Stimulated activated naive CD4-positive, alpha-beta T cell treated with Interleukin-2 at 50 U/mL for 16 hours (primary cell): ENCODE results near the gene AP3D1.
"Not testable (repeated sequence)": the region's sequence is repeated elsewhere in the genome, so short reads cannot be mapped to it uniquely, and the experiment has no call there.

Source experiments
- DNase-seq: peaks from one replicate; lab custom pipeline; 2025; lab: John Stamatoyannopoulos, UW

Gene AP3D1

DNA sequence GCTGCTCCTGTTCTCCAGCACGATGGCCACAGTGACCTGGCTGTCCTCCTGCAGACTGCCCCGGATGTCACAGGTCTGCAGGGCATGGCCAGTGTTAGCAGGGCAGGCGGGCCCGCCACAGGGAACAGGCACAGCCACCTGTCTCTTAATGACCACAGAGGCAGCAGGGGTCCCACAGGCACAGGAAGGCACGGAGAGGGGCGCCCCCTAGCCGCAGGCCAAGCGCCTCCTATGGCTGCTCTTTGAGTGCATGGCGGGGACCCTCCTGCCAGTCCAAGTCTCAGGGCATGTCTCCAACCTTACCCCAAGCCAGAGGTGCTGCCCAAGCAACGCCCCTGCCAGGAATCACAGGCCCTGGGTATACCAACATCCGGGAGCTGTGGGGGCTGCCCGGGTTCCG is 40.5 kb downstream of the AP3D1 start:
- DNase-seq, result no peak

- no peak for DNase-seq
Observed at GRCh38 chr19:2109046-2109864, 42.1 kb downstream of the AP3D1 start.

DNA sequence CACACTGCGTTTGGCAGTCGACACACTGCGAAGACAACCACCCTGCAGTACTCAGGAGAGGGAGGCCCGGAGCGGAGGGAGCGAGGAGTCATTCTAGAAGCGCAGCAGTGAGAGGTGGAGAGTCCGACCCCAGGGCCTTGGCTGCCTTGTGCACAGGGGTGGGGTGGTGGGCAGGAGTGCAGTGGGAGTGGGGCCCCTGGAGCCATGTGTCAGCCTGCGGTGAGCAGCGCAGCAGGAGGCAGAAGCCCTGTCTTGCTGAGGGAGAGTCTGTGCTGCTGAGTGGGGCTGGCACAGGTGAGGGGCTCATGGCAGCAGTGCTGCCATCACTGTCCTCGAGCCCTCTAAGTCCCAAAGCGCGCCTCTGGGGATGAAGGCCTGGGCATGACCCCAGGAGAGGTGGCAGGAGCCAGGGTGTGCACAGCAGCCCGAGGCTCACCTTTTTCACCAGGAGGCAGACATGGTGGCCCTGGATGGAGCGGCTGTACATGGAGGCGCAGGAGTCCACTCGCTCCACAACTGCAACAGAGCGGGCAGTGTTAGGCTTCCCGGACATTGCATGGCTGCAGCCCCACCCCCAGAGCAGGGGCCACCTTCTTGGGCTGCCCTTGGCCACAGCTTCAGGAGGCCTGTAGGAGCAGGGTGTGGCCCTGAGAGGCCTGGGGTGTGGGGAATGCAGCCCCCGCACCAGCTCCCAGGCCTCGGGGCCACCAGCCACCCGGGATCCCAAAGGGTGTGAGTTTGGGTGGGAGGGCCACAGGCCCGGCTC is 42.9 kb downstream of the AP3D1 start:
- no peak for DNase-seq

GRCh38 chr19:2103045-2103707 is 48.2 kb downstream of the AP3D1 start:
- no peak for DNase-seq

GRCh38 chr19:2101417-2102335 is 49.7 kb downstream of the AP3D1 start:
- DNase-seq, result no peak

GRCh38 chr19:2100719-2101061 is 50.7 kb downstream of the AP3D1 start:
- no peak for DNase-seq

DNA sequence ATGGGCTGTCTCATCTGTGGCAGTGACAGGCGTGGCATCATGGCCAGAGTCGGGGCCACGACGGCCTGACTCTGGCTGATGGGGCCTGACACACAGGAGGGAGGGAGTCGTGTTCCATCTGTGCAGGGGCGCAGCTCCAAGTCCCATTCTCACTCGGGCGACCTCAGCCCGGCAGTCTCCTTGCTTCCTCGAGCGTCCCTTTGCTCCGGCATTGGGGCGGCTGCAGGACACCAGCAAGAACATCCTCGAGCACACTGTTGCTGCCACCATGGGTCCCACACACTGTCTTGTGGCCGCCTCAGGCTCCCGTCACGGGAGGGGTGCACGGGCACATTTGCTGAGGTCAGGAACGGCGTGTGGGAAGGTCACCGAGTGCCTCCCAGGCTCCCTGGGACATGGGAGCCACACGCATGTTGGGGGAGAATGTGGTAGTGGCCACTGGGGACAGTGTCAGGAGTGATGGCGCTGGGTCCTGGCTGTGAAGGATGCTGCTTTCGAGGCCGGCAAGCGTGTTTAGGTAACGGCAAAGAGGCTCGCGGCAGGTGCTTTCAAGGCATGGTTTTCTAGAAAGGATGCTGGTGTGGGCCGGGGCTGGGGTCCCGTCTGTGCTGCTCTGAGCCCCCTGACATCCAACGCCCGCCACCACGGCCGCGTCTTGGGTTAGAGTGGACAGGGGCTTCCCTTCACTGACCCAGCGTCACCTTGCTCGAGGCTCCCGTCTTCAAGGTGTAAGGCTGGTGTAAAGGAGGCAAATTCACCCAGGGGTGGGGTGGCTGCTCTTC is 51.2 kb downstream of the AP3D1 start:
- DNase-seq, result no peak

- DNase-seq, result no peak
Observed at GRCh38 chr19:2099054-2099501, 52.3 kb downstream of the AP3D1 start.

GRCh38 chr19:2097886-2098327 is 53.5 kb downstream of the AP3D1 start:
- no peak for DNase-seq

DNA sequence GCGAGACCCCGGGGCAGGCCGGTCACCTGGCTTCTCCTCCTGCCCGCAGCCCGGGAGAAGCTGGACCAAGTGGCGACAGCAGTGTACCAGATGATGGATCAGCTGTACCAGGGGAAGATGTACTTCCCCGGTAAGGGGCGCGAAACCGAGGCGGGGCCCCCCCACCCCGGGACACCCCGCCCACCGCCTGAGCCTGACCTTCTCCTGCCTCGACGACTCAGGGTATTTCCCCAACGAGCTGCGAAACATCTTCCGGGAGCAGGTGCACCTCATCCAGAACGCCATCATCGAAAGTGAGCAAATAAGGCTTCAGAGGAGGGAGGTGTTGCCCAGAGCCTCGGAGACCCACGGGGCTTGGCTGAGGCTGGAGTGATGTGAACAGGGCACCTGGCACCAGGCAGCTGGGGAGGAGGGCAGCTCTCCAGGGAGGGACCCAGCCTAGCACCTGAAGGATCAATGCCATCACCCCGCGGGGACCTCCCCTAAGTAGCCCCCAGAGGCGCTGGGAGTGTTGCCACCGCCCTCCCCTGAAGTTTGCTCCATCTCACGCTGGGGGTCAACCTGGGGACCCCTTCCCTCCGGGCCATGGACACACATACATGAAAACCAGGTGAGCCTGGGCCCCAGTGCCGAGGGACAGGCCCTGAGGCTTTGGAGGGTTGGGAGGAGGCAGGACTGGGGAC is 54.0 kb downstream of the AP3D1 start:
- peak; percentile 58 for DNase-seq

DNA sequence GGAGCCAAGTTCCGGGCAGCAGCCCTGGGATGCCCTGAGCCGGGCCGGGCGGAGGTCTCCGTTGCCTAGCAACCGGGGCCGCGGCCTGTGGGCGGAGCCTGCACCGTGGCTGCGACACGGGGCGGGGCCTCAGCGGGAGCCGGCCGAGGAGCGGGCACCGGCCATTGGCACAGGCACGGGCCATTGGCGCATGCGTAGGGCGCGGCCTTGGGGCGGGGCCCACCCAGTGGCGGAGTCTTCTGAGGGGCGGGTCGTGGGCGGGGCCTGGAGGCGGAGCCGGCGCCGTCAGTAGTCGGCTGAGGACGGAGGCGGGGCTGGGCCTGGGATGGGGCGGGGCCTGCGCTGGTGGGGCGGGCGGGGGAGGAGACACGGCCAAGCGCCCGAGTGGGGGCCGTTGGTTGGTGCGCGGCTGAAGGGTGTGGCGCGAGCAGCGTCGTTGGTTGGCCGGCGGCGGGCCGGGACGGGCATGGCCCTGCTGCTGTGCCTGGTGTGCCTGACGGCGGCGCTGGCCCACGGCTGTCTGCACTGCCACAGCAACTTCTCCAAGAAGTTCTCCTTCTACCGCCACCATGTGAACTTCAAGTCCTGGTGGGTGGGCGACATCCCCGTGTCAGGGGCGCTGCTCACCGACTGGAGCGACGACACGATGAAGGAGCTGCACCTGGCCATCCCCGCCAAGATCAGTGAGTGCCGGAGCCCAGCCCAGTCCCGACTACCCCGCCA is 54.7 kb downstream of the AP3D1 start, which contains the start of gene IZUMO4:
TSS of gene IZUMO4 (plus strand) at position 436 of the 723 bp plus-strand sequence. CDS start at position 467, 31 bp downstream.
- DNase-seq, result peak; percentile 99

DNA sequence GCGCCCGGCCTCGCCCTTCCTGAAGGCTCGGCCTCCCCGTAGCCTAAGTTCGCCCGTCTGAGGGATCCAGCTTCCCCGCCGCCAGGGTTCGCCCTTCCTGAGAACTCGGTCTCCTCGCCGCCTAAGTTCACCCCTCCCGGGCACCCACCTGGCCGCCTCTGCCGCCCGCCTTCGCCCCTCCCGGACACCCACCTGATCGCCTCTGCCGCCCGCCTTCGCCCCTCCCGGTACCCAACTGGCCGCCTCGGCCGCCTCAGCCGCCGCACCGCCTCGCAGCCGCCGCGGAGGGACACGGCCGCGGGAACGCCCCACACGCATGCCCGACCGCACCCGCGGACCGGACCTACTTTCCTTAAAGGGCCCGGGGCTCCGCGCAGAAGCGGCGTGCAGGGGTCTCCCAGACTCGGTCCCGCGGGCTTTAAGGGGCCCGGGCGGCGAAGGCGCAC is 55.3 kb downstream of the AP3D1 start, which contains the start of gene MOB3A:
TSS of gene MOB3A (minus strand) at position 293 of the 446 bp plus-strand sequence. CDS start 17,766 bp downstream, outside the sequence.
- DNase-seq, result peak; percentile 89

GRCh38 chr19:2091926-2092525 is 59.3 kb downstream of the AP3D1 start:
- not testable (repeated sequence) for DNase-seq

DNA sequence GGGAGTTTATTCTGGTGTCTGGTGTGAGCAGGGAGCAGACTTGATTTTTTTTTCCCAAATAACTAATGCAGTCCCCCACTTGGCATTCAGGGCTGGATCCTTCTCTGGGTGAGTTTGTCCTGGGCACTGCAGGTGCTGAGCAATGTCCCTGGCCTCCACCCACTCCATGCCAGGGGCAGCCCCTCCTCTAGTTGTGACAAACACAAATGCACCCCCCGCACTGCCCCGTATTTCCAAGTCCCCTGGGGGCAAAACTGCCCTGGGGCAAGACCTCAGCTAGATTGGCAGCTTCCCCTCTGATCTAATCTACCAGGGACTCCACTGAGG is 61.7 kb downstream of the AP3D1 start:
- DNase-seq, result no peak

GRCh38 chr19:2089001-2089711 is 62.2 kb downstream of the AP3D1 start:
- DNase-seq, result no peak

DNA sequence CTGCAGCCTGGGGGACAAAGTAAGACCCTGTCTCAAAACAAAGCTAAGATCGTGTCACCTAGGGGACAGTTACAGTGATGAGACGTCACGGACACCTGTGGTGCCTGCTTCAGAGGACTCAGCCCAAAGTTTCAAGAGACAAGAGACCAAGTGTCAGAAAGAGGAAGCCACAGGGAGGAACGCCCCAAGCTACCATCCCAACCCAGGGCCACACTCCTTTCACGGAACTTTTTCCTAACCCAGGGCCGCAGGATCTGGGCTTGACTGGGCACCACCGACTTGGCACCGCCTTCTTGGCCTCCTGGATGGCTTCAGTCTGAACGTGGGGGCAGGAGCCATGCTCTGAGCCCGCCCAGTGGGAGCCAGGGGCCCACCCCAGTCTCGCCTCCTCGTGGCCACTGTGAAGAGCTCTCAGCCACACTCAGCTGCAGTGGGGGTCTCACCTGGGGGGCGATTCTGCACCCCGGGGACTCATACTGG is 63.7 kb downstream of the AP3D1 start:
- DNase-seq, result no peak

DNA sequence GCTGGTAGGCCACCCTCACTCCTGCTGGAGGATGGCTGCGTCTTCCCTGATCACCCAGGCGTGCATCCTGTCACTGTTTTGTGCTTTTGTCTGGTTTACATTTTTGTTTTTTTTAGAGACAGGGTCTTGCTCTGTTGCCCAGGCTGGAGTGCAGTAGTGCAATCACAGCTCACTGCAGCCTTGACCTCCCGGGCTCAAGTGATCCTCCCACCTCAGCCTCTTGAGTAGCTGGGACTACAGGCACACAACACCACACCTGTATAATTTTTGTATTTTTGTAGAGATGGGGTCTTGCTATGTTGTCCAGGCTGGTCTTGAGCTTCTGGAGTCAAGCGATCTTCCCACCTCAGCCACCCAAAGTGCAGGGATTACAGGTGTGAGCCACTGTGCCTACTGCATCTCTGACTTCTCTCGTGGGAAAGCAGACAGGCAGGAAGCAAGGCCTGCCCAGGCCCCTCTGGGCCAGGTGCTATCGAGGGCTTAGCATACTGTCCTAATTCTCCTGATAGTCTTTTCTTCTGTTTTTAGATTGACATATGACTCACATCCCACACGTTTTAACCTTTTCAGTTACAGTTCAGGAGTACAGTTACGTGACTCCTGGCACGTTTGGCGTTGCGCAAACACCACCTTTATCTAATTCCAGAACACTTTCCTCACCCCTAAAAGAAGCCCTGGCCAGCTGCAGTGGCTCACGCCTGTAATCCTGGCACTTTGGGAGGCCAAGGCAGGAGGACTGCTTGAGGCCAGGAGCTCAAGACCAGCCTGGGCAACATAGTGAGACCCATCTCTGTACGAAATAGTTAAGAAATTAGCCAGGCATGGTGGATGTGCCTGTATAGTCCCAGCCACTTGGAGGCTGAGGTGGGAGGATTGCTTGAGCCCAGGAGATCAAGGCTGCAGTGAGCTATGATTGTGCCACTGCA is 64.4 kb downstream of the AP3D1 start:
- DNase-seq, result not testable (repeated sequence)
